Gastroesophageal sphincter (tissue), 4 donors: Measurements from ENCODE around the gene ZNF213. TPM values are rescaled to one million over a fixed set of nuclear protein-coding genes. Genes with fewer than 3 reads are reported as not detected.

Source experiments
- ATAC-seq: fragments of 150-250 bp; one replicate; pipeline ENCODE4 v1.9.1; 2016; ENCODE audit warnings: mild to moderate bottlenecking, moderate library complexity
- H3K27ac ChIP-seq, 4 donors: fragments of 200-600 bp; sonication (generic) in 3 of 4; 1 replicate in 3 of 4; 2 replicates in 1 of 4; pipeline ENCODE4 v1.5.1; 2016 to 2019
- H3K27me3 ChIP-seq: fragments of 200-600 bp; sonication (generic); one replicate; pipeline ENCODE4 v1.5.1; 2019
- H3K36me3 ChIP-seq, 2 donors: fragments of 200-600 bp; sonication (generic); one replicate each; pipeline ENCODE4 v1.5.1; 2019; ENCODE audit warnings: control low read depth in 1 of 2
- H3K4me1 ChIP-seq, 3 donors: fragments of 200-600 bp; sonication (generic); 1 replicate in 2 of 3; 2 replicates in 1 of 3; pipeline ENCODE4 v1.5.1; 2016 to 2019; ENCODE audit warnings: control low read depth in 2 of 3
- H3K4me3 ChIP-seq, 2 donors: fragments of 200-600 bp; sonication (generic); one replicate each; pipeline ENCODE4 v1.5.1; 2019; ENCODE audit warnings: mild to moderate bottlenecking in 1 of 2, moderate library complexity in 1 of 2
- H3K9me3 ChIP-seq, 3 donors: fragments of 200-600 bp; sonication (generic); one replicate each; pipeline ENCODE4 v1.5.1; 2017 to 2019; ENCODE audit warnings: control low read depth in 2 of 3
- CTCF ChIP-seq, 4 experiments: fragments of 200-600 bp in 2 of 4; fragments of 450-650 bp in 2 of 4; sonication (generic) in 1 of 4; IDR thresholded peaks; one replicate each; pipeline ENCODE4 v1.5.1; 2017 to 2019; ENCODE audit warnings: antibody characterized with exemption in 4 of 4, mild to moderate bottlenecking in 2 of 4, moderate library complexity in 2 of 4
- EP300 ChIP-seq: sonication (generic); formaldehyde crosslinking; IDR thresholded peaks from one replicate; pipeline ENCODE4 v1.6.1; 2017; ENCODE audit warnings: antibody characterized with exemption, mild to moderate bottlenecking
- POLR2A ChIP-seq, 2 donors: fragments of 450-650 bp; IDR thresholded peaks; one replicate each; pipeline ENCODE4 v1.6.1; 2017; ENCODE audit warnings: antibody characterized with exemption in 2 of 2, mild to moderate bottlenecking in 2 of 2, moderate library complexity in 1 of 2
- POLR2AphosphoS5 ChIP-seq: sonication (generic); formaldehyde crosslinking; IDR thresholded peaks from one replicate; pipeline ENCODE4 v1.6.1; 2017; ENCODE audit warnings: antibody characterized with exemption
- WGBS, 2 donors: methylation state at CpG; one replicate each; pipeline ENCODE4 v1.1.5; 2018; ENCODE audit warnings: low coverage in 1 of 2; 5-methylcytosine and 5-hydroxymethylcytosine counted together
- total RNA-seq, 4 donors: library from RNA; depleted of rRNA; stranded (reverse); fragments of >200 nt; gene quantifications; one replicate each; pipeline ENCODE4 v1.1.0, GENCODE V29; 2016

The ZNF213 gene
- total RNA-seq, 4 donors from 2014 or later: 3.6 to 22.3 (median 12.2) TPM

GRCh38 chr16:3144321-3144983 lies 9.6 kb downstream of the ZNF213 start:
- 82 to 96% methylated on average over 3 to 5 of the region's 18 CpGs for WGBS, 2 donors
- no peak for ATAC-seq
- H3K9me3 ChIP-seq: no peaks in the 10 kb centered on the region
- H3K27ac ChIP-seq: no peak overlapping the region
- H3K4me1 ChIP-seq: peaks cover 0 to 5% (median 0%) of the 10 kb centered on the region in 3 donors
- H3K36me3 ChIP-seq: peaks cover 0 to 37% of the 10 kb centered on the region in 2 donors
- no peak for TF ChIP-seq POLR2A (IDR thresholded peaks at IDR 0.05)
- TF ChIP-seq CTCF (IDR thresholded peaks at IDR 0.05): no peak
- TF ChIP-seq POLR2AphosphoS5: no peak
- TF ChIP-seq EP300: no peak
- H3K27me3 ChIP-seq: no peaks in the 10 kb centered on the region
- H3K4me3 ChIP-seq: no peak overlapping the region

GRCh38 chr16:3145151-3145550 lies 10.3 kb downstream of the ZNF213 start:
- Histone ChIP-seq H3K4me3 (no peak overlapping the region), H3K27ac (no peak overlapping the region), H3K36me3 (peaks cover 0 to 30% of the 10 kb centered on the region in 2 donors), H3K27me3 (no peaks in the 10 kb centered on the region), H3K9me3 (no peaks in the 10 kb centered on the region), H3K4me1 (peaks cover 0 to 11% (median 0%) of the 10 kb centered on the region in 3 donors)
- WGBS, 2 donors: 83% methylated on average over 2 of the region's 10 CpGs; no CpG with 5 or more reads in 1 of the 2 donors
- no peak for TF ChIP-seq EP300
- TF ChIP-seq CTCF (IDR thresholded peaks at IDR 0.05): no peak
- TF ChIP-seq POLR2A (IDR thresholded peaks at IDR 0.05): no peak
- TF ChIP-seq POLR2AphosphoS5: no peak
- no peak for ATAC-seq

- no CpG with 5 or more reads among the region's 12 CpGs for WGBS, 2 donors
- ATAC-seq: no peak
Observed at GRCh38 chr16:3145660-3146059, 10.8 kb downstream of the ZNF213 start.

GRCh38 chr16:3147046-3147756 lies 12.4 kb downstream of the ZNF213 start:
- Histone ChIP-seq H3K27ac (no peak overlapping the region), H3K4me1 (peaks cover 0 to 29% (median 3%) of the 10 kb centered on the region in 3 donors), H3K27me3 (no peaks in the 10 kb centered on the region), H3K9me3 (no peaks in the 10 kb centered on the region), H3K4me3 (no peak overlapping the region), H3K36me3 (peaks cover 0 to 10% of the 10 kb centered on the region in 2 donors)
- no peak for ATAC-seq
- TF ChIP-seq EP300 (no peak), POLR2A (IDR thresholded peaks at IDR 0.05) (no peak), CTCF (IDR thresholded peaks at IDR 0.05) (no peak), POLR2AphosphoS5 (no peak)
- 83 to 89% methylated on average over 2 to 3 of the region's 16 CpGs for WGBS, 2 donors

More at GRCh38 chr16:3145660-3146059, 10.8 kb downstream of the ZNF213 start:
- Histone ChIP-seq H3K9me3 (no peaks in the 10 kb centered on the region), H3K4me1 (peaks cover 0 to 13% (median under 1%) of the 10 kb centered on the region in 3 donors), H3K27me3 (no peaks in the 10 kb centered on the region), H3K4me3 (no peak overlapping the region), H3K36me3 (peaks cover 0 to 25% of the 10 kb centered on the region in 2 donors), H3K27ac (no peak overlapping the region)
- TF ChIP-seq CTCF (IDR thresholded peaks at IDR 0.05) (no peak), POLR2AphosphoS5 (no peak), POLR2A (IDR thresholded peaks at IDR 0.05) (no peak), EP300 (no peak)
